IMR-90 (cell line): Measurements from ENCODE around the gene FAM83G. TPM values are rescaled to one million over a fixed set of nuclear protein-coding genes. Genes with fewer than 3 reads are reported as not detected.

Experiments
- ATAC-seq: fragments of 200-7000 bp; cut with Tn5 transposase; 2 replicates; pipeline ENCODE4 v1.9.1; 2020; ENCODE audit warnings: low read depth, mild to moderate bottlenecking, moderate library complexity
- BruUV-seq: library from RNA; stranded (reverse); fragments of 400-500 nt; replicated peaks from 2 replicates; lab custom pipeline; 2021; lab: Mats Ljungman, UMichigan
- CTCF ChIA-PET: fragments of 300-600 bp; formaldehyde crosslinking; extraction: SDS; loops from one replicate; lab custom pipeline; 2021; ENCODE audit warnings: antibody characterized with exemption; lab: Yijun Ruan, JAX
- POLR2A ChIA-PET: fragments of 300-600 bp; sonication (Branson Sonifier 250); formaldehyde crosslinking; loops from one replicate; lab custom pipeline; 2022; ENCODE audit warnings: antibody characterized with exemption; ENCODE audit not compliant: unreplicated experiment; lab: Charles Lee
- DNase-seq: peaks from one replicate; pipeline ENCODE4 v3.0.0; 2013
- H2AFZ ChIP-seq: replicated peaks from 2 replicates; pipeline ENCODE3; 2013; ENCODE audit warnings: low read length, mild to moderate bottlenecking; ENCODE audit not compliant: poor library complexity
- H2AK5ac ChIP-seq: 2 replicates; pipeline ENCODE4 v1.6.1; 2013; ENCODE audit warnings: low read depth, low read length, inconsistent platforms
- H2AK9ac ChIP-seq: replicated peaks from 2 replicates; pipeline ENCODE3; 2013; ENCODE audit warnings: mild to moderate bottlenecking, low read depth, low read length, moderate library complexity; ENCODE audit not compliant: poor library complexity
- H2BK120ac ChIP-seq: 2 replicates; pipeline ENCODE4 v1.6.1; 2013; ENCODE audit warnings: low read depth, low read length, inconsistent platforms
- H2BK15ac ChIP-seq: 3 replicates; pipeline ENCODE4 v1.6.1; 2013; ENCODE audit warnings: low read depth, low read length, inconsistent platforms
- H2BK20ac ChIP-seq: 2 replicates; pipeline ENCODE4 v1.6.1; 2013; ENCODE audit warnings: low read depth, mild to moderate bottlenecking, inconsistent platforms, low read length, moderate library complexity
- H2BK5ac ChIP-seq: 2 replicates; pipeline ENCODE4 v1.6.1; 2013; ENCODE audit warnings: mild to moderate bottlenecking, low read depth, low read length, inconsistent platforms; ENCODE audit not compliant: poor library complexity, severe bottlenecking
- H3K14ac ChIP-seq: replicated peaks from 2 replicates; pipeline ENCODE4 v1.6.1; 2013; ENCODE audit warnings: low read depth, low read length, inconsistent platforms
- H3K18ac ChIP-seq: 2 replicates; pipeline ENCODE4 v1.6.1; 2013; ENCODE audit warnings: low read depth, low read length, control low read depth
- H3K23ac ChIP-seq: 2 replicates; pipeline ENCODE4 v1.6.1; 2013; ENCODE audit warnings: low read depth, low read length, inconsistent platforms
- H3K27ac ChIP-seq: 2 replicates; pipeline ENCODE4 v1.5.1; 2013; ENCODE audit warnings: mild to moderate bottlenecking, control low read depth, low read length; ENCODE audit not compliant: insufficient read depth
- H3K27me3 ChIP-seq: 2 replicates; pipeline ENCODE4 v1.6.1; 2013; ENCODE audit warnings: low read length; ENCODE audit not compliant: control insufficient read depth, insufficient read depth
- H3K36me3 ChIP-seq: 2 replicates; pipeline ENCODE4 v1.6.1; 2013; ENCODE audit warnings: low read length, mixed read lengths; ENCODE audit not compliant: control insufficient read depth, insufficient read depth
- H3K4ac ChIP-seq: 2 replicates; pipeline ENCODE4 v1.6.1; 2013; ENCODE audit warnings: low read depth, low read length, inconsistent platforms
- H3K4me1 ChIP-seq: 2 replicates; pipeline ENCODE4 v1.6.1; 2013; ENCODE audit warnings: low read length, mixed read lengths; ENCODE audit not compliant: control insufficient read depth, insufficient read depth
- H3K4me2 ChIP-seq: 2 replicates; pipeline ENCODE4 v1.6.1; 2013; ENCODE audit warnings: low read depth, mild to moderate bottlenecking, control low read depth, low read length, moderate library complexity
- H3K4me3 ChIP-seq: 2 replicates; pipeline ENCODE4 v1.5.1; 2013; ENCODE audit warnings: low read depth, mild to moderate bottlenecking, control low read depth, low read length, moderate library complexity; ENCODE audit not compliant: insufficient read depth
- H3K56ac ChIP-seq: 2 replicates; pipeline ENCODE4 v1.6.1; 2013; ENCODE audit warnings: low read length, inconsistent platforms; ENCODE audit not compliant: insufficient read depth; ENCODE audit errors: extremely low read depth
- H3K79me1 ChIP-seq, 2 experiments: 2 replicates each; pipeline ENCODE4 v1.6.1; 2013; ENCODE audit warnings: low read length in 2 of 2, inconsistent platforms in 1 of 2, low read depth in 1 of 2
- H3K9ac ChIP-seq: 2 replicates; pipeline ENCODE4 v1.6.1; 2013; ENCODE audit warnings: low read depth, low read length, control low read depth
- H3K9me1 ChIP-seq: 2 replicates; pipeline ENCODE4 v1.6.1; 2013; ENCODE audit warnings: low read length, inconsistent platforms; ENCODE audit not compliant: insufficient read depth
- H3K9me3 ChIP-seq: 2 replicates; pipeline ENCODE4 v1.6.1; 2013; ENCODE audit warnings: low read length; ENCODE audit not compliant: control insufficient read depth, insufficient read depth
- H4K20me1 ChIP-seq: 2 replicates; pipeline ENCODE4 v1.6.1; 2013; ENCODE audit warnings: low read length, inconsistent platforms; ENCODE audit not compliant: insufficient read depth
- H4K5ac ChIP-seq: 2 replicates; pipeline ENCODE4 v1.6.1; 2013; ENCODE audit warnings: mild to moderate bottlenecking, low read depth, low read length, control low read depth
- H4K8ac ChIP-seq, 2 experiments: 2 replicates each; pipeline ENCODE4 v1.6.1; 2013; ENCODE audit warnings: low read depth in 2 of 2, low read length in 2 of 2, control low read depth in 1 of 2, inconsistent platforms in 1 of 2
- H4K91ac ChIP-seq: 2 replicates; pipeline ENCODE4 v1.6.1; 2013; ENCODE audit warnings: low read depth, low read length, inconsistent platforms; ENCODE audit not compliant: insufficient read depth
- CHD1 ChIP-seq: IDR thresholded peaks from 2 replicates; pipeline ENCODE4 v1.6.1; 2012; ENCODE audit warnings: low read depth, low read length, improper control_type of control experiment
- CTCF ChIP-seq: conservative IDR thresholded peaks from 2 replicates; pipeline ENCODE4 v1.5.1; 2012; ENCODE audit warnings: mild to moderate bottlenecking, low read depth, low read length, improper control_type of control experiment
- MXI1 ChIP-seq: IDR thresholded peaks from 2 replicates; pipeline ENCODE4 v1.6.1; 2012; ENCODE audit warnings: low read depth, mild to moderate bottlenecking, low read length, moderate library complexity, borderline replicate concordance
- NFE2L2 ChIP-seq: fragments of 150-350 bp; IDR thresholded peaks from 2 replicates; pipeline ENCODE4 v1.6.1; 2016; ENCODE audit warnings: low read depth, mild to moderate bottlenecking, low read length
- POLR2A ChIP-seq: IDR thresholded peaks from 2 replicates; pipeline ENCODE4 v1.6.1; 2012; ENCODE audit warnings: mild to moderate bottlenecking, low read depth, low read length
- RCOR1 ChIP-seq: IDR thresholded peaks from 2 replicates; pipeline ENCODE4 v1.6.1; 2012; ENCODE audit warnings: mild to moderate bottlenecking, low read length, improper control_type of control experiment; ENCODE audit not compliant: insufficient replicate concordance
- RFX5 ChIP-seq: IDR thresholded peaks from 2 replicates; pipeline ENCODE4 v1.8.0; 2012; ENCODE audit warnings: low read depth, mild to moderate bottlenecking, low read length, moderate library complexity
- SMC3 ChIP-seq: fragments of 150-350 bp; IDR thresholded peaks from 2 replicates; pipeline ENCODE4 v1.6.1; 2016; ENCODE audit warnings: low read depth, mild to moderate bottlenecking, antibody characterized with exemption, low read length, moderate library complexity
- WGBS, 2 experiments: methylation state at CpG; one replicate each; pipeline versions ENCODE4 v1.1.5 to v1.1.7; 2013; ENCODE audit warnings: missing lambda C conversion rate in 2 of 2; ENCODE audit not compliant: insufficient read length in 1 of 2; ENCODE audit errors: extremely low coverage in 2 of 2; 5-methylcytosine and 5-hydroxymethylcytosine counted together
- dilution Hi-C: fragments of 300-500 bp; cut with HindIII; formaldehyde crosslinking; loops from one replicate; pipeline ENCODE4 v1.14.3; 2018; ENCODE audit warnings: low sequenced_read_pairs; ENCODE audit not compliant: unreplicated experiment
- in situ Hi-C: fragments of 300-500 bp; cut with MboI; formaldehyde crosslinking; loops from 3 replicates; pipeline ENCODE4 v1.14.3; 2019; ENCODE audit warnings: low sequenced_read_pairs, inconsistent platforms, mixed read lengths
- intact Hi-C: fragments of 100-400 bp; cut with micrococcal nuclease; formaldehyde crosslinking; loops from 2 replicates; pipeline ENCODE4 v1.10.0; 2022
- polyA plus RNA-seq, 3 experiments: library from polyadenylated mRNA; depleted of rRNA; stranded (reverse); fragments of >200 nt; gene quantifications; 2 replicates each; pipeline ENCODE4 v1.2.3, GENCODE V29; 2012; ENCODE audit warnings: low replicate concordance in 1 of 3
- total RNA-seq: library from RNA; depleted of rRNA; stranded (reverse); fragments of >200 nt; gene quantifications from 2 replicates; pipeline ENCODE4 v1.2.3, GENCODE V29; 2012

The FAM83G gene
- total and polyA plus RNA-seq, 2 of the 4 experiments (the other 2 are of a cell fraction), result 9.5 to 12.6 TPM

GRCh38 chr17:18974407-18975149, 30.0 kb downstream of the FAM83G start (continued):
- TF ChIP-seq RCOR1, result no peak

GRCh38 chr17:18971801-18972200, 32.8 kb downstream of the FAM83G start:
- DNase-seq, result no peak
- Histone ChIP-seq H3K23ac (no peak overlapping the region), H2BK15ac (no peak overlapping the region), H2AK5ac (no peak overlapping the region), H2BK120ac (no peak overlapping the region), H3K56ac (no peak overlapping the region), H3K27me3 (no peaks in the 10 kb centered on the region), H3K27ac (no peak overlapping the region), H4K8ac (no peak overlapping the region), H3K4me2 (no peak overlapping the region), H2BK5ac (no peak overlapping the region), H2AK9ac (no peak overlapping the region), H4K20me1 (no peaks in the 10 kb centered on the region), H4K5ac (no peak overlapping the region), H3K18ac (no peak overlapping the region), H3K9ac (no peak overlapping the region), H3K9me3 (no peaks in the 10 kb centered on the region), H4K91ac (no peak overlapping the region), H2AFZ (peak overlapping the region; percentile 11), H2BK20ac (no peak overlapping the region), H3K9me1 (peaks cover 9% of the 10 kb centered on the region), H3K79me1 (peaks cover 12 to 24% of the 10 kb centered on the region in 2 experiments), H3K36me3 (peaks cover 32% of the 10 kb centered on the region), H3K14ac (no peak overlapping the region), H3K4ac (no peak overlapping the region), H3K4me1 (peaks cover 11% of the 10 kb centered on the region), H3K4me3 (no peak overlapping the region)
- TF ChIP-seq CTCF, result no peak
- TF ChIP-seq RFX5, result no peak
- no peak for TF ChIP-seq NFE2L2
- no peak for TF ChIP-seq MXI1
- no peak for TF ChIP-seq POLR2A
- no peak for TF ChIP-seq CHD1
- no peak for TF ChIP-seq SMC3
- 100% methylated on average over 3 of the region's 7 CpGs; no CpG with 5 or more reads in 1 of the 2 experiments for WGBS, 2 experiments
- no TSS peak for BruUV-seq
- CTCF ChIA-PET, result no interaction called here
- intact Hi-C loops (no loop called here), in situ Hi-C loops (no loop called here), dilution Hi-C loops (no loop called here)
- ATAC-seq, result no peak
- POLR2A ChIA-PET, result no interaction called here
